GM10248 (cell line): ENCODE measurements around the gene STK39.

ENCODE experiments used
- CTCF ChIA-PET: fragments of 300-600 bp; sonication (Branson Sonifier 250); formaldehyde crosslinking; extraction: SDS; loops from one replicate; lab custom pipeline; 2021; ENCODE audit warnings: antibody characterized with exemption; lab: Yijun Ruan, JAX
- POLR2A ChIA-PET: fragments of 350-650 bp; sonication (Branson Sonifier 250); formaldehyde crosslinking; extraction: SDS; loops from one replicate; lab custom pipeline; 2020; ENCODE audit warnings: antibody characterized with exemption; lab: Yijun Ruan, JAX
- DNase-seq: peaks from one replicate; pipeline ENCODE4 v3.0.0; 2012; ENCODE audit errors: extremely low spot score
- TF ChIP-seq, protein P1 (sequence below): IDR thresholded peaks from 2 replicates; pipeline ENCODE4 v1.5.1; 2012; ENCODE audit warnings: mild to moderate bottlenecking, low read depth; ENCODE audit errors: extremely low read depth, missing control alignments, control extremely low read depth

The STK39 gene

DNA sequence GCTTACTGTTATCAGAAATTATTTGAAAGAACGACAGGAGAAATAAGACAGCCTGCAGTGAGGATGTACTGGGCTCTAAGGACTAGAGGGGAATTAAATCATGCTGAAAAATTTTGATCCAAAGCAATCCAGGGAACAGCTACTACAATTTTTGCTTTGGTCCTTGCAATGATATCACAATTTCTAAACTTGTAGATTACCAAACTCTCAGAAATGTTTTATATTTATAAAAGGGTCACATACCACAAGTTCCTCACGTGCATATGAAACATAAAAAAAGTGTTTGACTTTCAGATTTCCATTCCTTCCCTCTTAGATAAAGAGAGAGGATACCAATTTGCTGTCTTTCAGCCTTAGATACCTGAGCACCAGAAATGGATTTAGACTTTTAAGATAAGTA lies 261.2 kb downstream of the STK39 start:
- ChIA-PET POLR2A (no interaction called here), CTCF (no interaction called here)
- TF ChIP-seq, protein P1, sequence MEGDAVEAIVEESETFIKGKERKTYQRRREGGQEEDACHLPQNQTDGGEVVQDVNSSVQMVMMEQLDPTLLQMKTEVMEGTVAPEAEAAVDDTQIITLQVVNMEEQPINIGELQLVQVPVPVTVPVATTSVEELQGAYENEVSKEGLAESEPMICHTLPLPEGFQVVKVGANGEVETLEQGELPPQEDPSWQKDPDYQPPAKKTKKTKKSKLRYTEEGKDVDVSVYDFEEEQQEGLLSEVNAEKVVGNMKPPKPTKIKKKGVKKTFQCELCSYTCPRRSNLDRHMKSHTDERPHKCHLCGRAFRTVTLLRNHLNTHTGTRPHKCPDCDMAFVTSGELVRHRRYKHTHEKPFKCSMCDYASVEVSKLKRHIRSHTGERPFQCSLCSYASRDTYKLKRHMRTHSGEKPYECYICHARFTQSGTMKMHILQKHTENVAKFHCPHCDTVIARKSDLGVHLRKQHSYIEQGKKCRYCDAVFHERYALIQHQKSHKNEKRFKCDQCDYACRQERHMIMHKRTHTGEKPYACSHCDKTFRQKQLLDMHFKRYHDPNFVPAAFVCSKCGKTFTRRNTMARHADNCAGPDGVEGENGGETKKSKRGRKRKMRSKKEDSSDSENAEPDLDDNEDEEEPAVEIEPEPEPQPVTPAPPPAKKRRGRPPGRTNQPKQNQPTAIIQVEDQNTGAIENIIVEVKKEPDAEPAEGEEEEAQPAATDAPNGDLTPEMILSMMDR: no peak
- DNase-seq: no peak

DNA sequence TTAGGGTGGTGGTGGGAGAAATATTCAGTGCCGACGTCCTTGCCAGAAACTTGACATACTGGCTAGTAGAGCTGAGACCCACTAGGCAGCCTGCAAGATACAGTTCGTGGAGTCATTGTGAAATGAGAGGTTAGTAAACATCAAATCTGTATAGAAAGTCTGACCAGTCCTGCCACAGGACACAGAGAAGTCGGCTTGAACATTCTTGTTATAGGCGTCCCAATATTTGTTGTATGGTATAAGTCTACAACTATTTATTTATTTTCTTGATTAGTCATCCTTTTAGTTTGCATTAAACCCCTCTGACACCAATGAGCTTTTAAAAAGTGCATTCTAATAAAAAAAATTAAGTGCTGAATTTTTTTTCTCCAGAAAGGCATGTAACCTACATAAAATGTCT lies 265.4 kb downstream of the STK39 start:
- TF ChIP-seq, protein P1: no peak
- CTCF ChIA-PET: interaction anchor here (0.9 to 1.3 kb wide), 2 partner anchors 15 to 32 kb away, joined by 3 read pairs; no protein-coding TSS in a partner anchor
- DNase-seq: no peak
- POLR2A ChIA-PET: no interaction called here

DNA sequence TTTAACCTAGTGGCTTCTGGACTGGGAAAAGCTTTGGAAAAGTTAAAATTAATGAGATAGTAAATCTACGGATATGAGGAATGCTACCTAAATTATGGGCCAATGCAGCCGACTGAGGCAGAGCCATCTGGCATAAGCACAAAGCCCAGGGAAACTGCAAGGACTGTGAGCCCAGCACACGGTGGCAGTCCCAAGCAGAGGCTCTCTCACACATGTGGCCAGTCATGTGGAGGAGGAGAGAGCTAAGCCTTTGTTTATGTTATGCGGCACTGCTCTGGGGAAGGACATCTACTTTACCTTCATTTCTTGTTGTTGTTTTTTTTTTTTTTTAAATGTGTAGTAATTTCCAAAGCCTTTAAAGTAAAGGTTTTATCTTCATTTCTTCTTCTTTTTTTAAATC lies 267.0 kb downstream of the STK39 start:
- TF ChIP-seq, protein P1: no peak
- POLR2A ChIA-PET: no interaction called here
- no peak for DNase-seq
- CTCF ChIA-PET: no interaction called here

DNA sequence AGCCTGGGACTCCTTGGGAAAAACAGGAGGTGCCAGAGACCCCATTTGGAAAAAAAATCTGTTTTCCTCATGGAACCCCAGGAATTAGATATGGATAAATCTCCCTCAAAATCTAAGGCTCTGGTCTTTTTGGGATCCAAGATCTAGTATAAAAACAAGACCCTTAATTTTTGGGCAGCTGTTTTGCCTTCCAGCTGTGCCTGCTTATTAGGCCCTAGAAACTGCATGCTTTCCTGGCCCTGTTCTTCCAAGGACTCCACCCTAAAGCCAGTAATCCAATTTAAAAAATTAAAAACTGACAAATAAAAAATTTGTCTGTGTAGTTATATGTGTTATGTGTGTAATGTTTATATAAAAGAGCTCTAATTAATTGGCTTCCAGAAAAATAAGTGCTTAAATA lies 274.6 kb downstream of the STK39 start:
- no peak for DNase-seq
- TF ChIP-seq, protein P1: no peak
- ChIA-PET POLR2A (no interaction called here), CTCF (interaction anchor here (1.1 kb wide), 1 partner anchor 146 kb away, joined by 6 read pairs; no protein-coding TSS in a partner anchor)

DNA sequence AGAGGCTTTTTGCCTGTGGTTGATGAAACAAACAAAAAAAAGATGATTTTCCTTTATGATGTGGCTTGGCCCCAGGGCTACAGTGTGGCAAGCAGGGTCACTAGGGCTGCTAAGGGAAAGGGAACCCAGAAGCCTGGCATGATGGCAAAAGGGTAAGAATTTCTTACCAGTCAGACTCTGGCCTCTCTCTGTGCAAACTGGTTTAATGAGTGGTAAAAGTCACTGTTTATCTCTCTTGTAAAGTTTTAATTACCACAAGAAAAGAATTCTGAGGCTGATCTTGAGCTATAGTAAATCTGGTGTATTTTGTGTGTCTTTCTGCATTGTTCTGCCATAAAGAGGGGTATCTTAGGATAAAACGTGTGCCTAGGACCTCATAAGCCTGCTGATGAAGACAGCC lies 275.4 kb downstream of the STK39 start:
- POLR2A ChIA-PET: no interaction called here

DNA sequence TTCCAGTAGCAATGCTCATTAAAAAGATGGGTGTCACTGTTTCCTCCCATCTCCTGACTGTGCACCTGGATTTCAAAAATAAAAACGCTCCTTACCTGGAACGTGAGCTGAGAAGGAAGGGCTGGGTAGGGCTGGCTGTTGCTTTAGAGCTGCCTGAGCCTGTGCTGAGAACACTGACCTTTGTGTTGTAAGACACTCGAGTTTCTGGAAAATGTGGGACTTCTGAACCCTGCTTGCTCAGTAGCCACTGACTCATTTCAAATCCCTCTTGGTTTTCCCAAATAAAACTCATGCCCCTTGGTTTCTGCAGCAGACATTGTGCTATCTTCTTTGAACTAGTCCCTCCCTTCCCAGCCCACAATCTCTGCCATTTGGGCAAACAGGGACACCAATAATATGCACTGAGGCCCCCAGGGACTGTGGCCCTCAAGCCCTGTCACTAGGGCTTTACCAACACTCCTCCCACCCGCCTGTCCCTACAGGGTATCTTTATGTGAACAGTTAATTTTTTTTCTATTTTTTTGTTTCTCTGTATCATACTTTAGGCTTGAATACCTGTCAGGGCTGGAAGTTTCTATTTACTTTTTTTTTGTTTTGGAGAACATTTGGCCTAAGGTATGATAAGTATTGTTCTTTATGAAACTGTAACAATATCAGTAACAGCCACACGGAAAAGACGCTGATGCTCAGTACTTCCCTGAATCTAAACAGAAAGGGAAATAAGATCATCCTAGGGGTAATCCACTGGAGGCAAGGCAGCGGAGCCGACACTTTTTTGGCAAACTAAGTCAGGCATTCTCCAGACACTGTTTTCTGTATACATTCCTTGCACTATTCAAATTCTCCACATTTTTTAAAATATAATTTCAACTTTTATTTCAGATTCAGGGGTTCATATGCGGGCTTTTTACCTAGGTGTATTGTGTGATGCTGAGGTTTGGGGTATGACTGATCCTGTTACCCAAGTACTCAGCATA lies 280.2 kb downstream of the STK39 start:
- no peak for DNase-seq
- ChIA-PET CTCF (interaction anchor here (0.6 to 4.0 kb wide), 3 partner anchors 18 to 152 kb away, joined by 3 to 37 read pairs (median 5); no protein-coding TSS in a partner anchor), POLR2A (no interaction called here)
- TF ChIP-seq, protein P1: no peak

More for the DNA sequence above, 275.4 kb downstream of the STK39 start:
- TF ChIP-seq, protein P1: no peak
- DNase-seq: no peak
- CTCF ChIA-PET: no interaction called here
